GM12801 (cell line): ENCODE data around the gene C1orf115.

Experiments
- CTCF ChIP-seq: IDR thresholded peaks from one replicate; pipeline ENCODE4 v1.5.1; 2011; ENCODE audit warnings: control low read depth; ENCODE audit not compliant: insufficient read length; ENCODE audit errors: extremely low read depth

C1orf115 gene

GRCh38 chr1:220732621-220733020 is 42.5 kb downstream of the C1orf115 start:
- TF ChIP-seq CTCF: no peak

- TF ChIP-seq CTCF: no peak
Observed at GRCh38 chr1:220733086-220733601, 43.0 kb downstream of the C1orf115 start.

- no peak for TF ChIP-seq CTCF
Observed at GRCh38 chr1:220734571-220735326, 44.6 kb downstream of the C1orf115 start.

- no peak for TF ChIP-seq CTCF
Observed at GRCh38 chr1:220741349-220741748, 51.2 kb downstream of the C1orf115 start.

GRCh38 chr1:220741825-220742224 is 51.7 kb downstream of the C1orf115 start:
- TF ChIP-seq CTCF: no peak

GRCh38 chr1:220742520-220742919 is 52.4 kb downstream of the C1orf115 start:
- no peak for TF ChIP-seq CTCF

GRCh38 chr1:220746851-220747250 is 56.7 kb downstream of the C1orf115 start:
- TF ChIP-seq CTCF: no peak
